Measurements from ENCODE around the gene MPZL2.

- TF ChIP-seq CTCF (IDR thresholded peaks at IDR 0.05; ENCODE audit: low read depth, low read length) (no peak), EZH2phosphoT487 (IDR thresholded peaks at IDR 0.05; ENCODE audit: low read depth) (no peak)
Measured at GRCh38 chr11:118306556-118306955, 42.5 kb upstream of the MPZL2 start.
